Activated CD4-positive, alpha-beta T cell treated with anti-CD3 and anti-CD28 coated beads, Interleukin-2, Interleukin-4, amounts not matched to agents 100 ng/mL and 50 ng/mL, durations not matched to agents 16 hours and 8 hours (primary cell): ENCODE data around the gene PIP5K1B.
"Not testable (repeated sequence)": the region's sequence is repeated elsewhere in the genome, so short reads cannot be mapped to it uniquely, and the experiment has no call there.

Source experiments
- DNase-seq: peaks from one replicate; pipeline ENCODE4 v3.0.0-alpha.2; 2020; ENCODE audit warnings: low spot score

Gene PIP5K1B, protein sequence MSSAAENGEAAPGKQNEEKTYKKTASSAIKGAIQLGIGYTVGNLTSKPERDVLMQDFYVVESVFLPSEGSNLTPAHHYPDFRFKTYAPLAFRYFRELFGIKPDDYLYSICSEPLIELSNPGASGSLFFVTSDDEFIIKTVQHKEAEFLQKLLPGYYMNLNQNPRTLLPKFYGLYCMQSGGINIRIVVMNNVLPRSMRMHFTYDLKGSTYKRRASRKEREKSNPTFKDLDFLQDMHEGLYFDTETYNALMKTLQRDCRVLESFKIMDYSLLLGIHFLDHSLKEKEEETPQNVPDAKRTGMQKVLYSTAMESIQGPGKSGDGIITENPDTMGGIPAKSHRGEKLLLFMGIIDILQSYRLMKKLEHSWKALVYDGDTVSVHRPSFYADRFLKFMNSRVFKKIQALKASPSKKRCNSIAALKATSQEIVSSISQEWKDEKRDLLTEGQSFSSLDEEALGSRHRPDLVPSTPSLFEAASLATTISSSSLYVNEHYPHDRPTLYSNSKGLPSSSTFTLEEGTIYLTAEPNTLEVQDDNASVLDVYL

GRCh38 chr9:68704814-68705530 lies at the start of gene PIP5K1B:
Gene PIP5K1B (plus strand): TSS chr9:68705240. CDS start chr9:68822615, 117,375 bp downstream.
- DNase-seq, result peak; percentile 70

- no peak for DNase-seq
Measured at GRCh38 chr9:68664036-68664435, 41.0 kb upstream of the PIP5K1B start.

DNA sequence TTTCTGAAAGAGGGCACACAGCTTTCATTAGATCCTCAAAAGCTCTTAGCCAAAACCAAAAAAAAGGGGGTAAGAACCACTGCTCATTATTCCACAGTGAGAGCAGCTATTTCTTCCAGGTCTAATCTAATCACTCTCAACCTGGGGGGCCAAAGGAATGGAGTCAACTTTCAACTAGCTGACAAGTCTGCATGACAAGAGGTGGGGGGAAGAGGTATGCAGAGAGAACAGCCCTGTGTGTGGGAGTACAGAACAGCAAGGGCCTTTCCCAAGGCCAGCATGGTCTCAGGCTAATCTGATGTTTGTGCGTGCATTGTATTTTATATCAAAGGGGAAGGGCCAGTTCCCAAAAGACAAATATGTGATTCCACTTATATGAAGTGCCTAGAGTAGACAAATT lies 36.9 kb upstream of the PIP5K1B start:
- no peak for DNase-seq

GRCh38 chr9:68669218-68669617 lies 35.8 kb upstream of the PIP5K1B start:
- no peak for DNase-seq

GRCh38 chr9:68672215-68672614 lies 32.8 kb upstream of the PIP5K1B start:
- DNase-seq, result no peak

DNA sequence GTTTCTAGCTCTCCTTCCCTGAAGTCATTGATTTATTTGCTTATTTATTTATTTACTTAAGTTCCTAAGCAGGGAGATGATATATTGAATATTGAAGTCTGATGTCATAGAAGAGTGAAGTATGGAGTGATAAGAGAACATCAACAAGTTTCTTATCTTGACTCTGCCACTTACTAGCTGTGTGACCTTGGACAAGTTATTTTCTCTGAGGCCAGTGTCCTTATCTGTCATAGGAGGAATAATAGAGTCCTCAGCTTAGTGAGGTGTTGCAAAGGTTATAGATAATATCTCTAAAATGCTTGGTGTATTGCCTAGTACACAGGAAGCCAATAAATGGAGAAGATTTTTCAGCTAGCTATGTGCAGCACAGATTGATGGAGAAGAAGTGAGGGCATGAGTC lies 32.4 kb upstream of the PIP5K1B start:
- no peak for DNase-seq

- DNase-seq, result no peak
Measured at GRCh38 chr9:68678430-68678829, 26.6 kb upstream of the PIP5K1B start.

- DNase-seq, result no peak
Measured at GRCh38 chr9:68683433-68683832, 21.6 kb upstream of the PIP5K1B start.

GRCh38 chr9:68685213-68685612 lies 19.8 kb upstream of the PIP5K1B start:
- no peak for DNase-seq

DNA sequence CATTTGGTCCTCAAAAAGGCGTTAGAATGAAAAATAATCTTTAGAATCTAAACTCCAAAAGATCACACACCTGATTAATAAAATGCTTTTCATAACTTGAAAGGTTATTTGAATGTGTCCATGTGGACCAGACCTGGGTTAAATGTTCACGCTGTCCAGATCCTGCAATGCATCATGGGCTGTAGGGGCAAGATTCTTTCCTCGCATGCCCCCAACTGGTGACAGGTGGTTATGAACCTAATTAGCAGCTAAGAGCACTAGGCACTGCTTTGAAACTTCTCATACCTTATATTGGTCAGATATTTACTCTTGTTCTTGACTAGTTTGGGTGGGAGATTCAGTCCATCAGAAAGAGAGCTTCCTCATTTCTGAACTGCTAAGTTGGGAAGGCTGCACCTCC lies 19.3 kb upstream of the PIP5K1B start:
- peak; percentile 45 for DNase-seq

GRCh38 chr9:68690088-68690487 lies 15.0 kb upstream of the PIP5K1B start:
- no peak for DNase-seq

DNA sequence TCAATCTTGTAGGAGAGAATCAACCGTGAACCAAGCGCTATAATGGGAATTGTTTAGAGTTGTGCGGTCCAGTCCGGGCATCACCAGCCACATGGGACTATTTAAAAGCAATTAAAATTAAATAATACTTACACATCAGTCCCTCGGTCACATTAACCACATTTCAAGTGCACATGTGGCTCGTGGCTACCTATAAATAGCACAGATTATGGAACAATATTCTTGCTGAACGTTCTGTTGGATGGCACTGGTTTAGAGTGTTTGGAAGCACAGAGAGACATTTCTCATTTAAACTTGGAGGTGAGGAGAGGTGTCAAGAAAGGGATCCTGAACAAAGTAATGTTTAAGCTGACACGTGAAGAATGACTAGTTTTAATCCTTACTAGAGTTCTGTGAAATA lies 12.5 kb upstream of the PIP5K1B start:
- DNase-seq, result no peak

GRCh38 chr9:68694125-68694524 lies 10.9 kb upstream of the PIP5K1B start:
- DNase-seq, result no peak

DNA sequence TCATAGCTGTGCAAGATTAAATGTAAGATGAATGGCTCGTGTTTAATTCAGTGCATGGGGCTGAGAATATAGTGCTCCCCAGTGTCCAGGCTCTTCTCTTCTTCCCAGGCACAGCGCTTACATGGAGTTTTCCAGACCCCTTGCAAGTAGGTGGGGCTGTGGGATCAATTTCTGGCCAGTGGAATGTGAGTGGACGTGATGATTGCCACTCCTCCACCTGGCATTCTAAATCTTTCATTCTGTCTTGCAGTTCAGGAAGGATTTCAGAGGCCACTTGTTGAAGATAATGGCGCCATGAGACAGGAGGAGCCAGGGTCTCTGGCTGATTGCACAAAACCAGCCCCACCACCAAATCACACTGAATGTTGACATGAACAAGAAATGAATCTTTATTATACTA lies 7.2 kb upstream of the PIP5K1B start:
- DNase-seq, result no peak

DNA sequence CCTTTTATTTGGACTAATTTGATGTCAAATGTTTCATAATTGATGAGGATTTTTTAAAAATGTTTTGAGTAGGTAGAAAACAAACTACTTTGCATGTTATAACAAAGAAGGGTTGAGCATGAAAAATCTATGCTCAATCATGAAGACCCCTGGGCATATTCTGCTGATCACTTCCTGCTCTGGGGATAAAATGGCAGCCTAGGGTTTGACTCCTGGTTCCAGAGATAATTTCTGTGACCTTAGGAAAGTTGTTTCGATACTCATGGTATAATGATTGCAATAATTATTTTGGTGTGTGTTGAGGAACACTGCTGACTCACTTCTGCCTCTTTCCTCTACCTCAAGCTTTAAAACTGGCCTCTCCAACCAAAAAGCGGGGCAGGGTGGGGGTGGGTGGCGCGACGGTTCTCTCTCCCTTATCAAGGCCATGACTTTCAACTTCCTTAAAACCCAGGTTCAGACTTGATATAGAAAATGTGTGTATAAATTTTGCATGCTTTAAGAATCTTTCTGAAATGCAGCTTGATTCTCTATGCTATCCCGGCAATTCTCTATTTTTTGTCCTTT lies 6.0 kb upstream of the PIP5K1B start:
- DNase-seq, result no peak

DNA sequence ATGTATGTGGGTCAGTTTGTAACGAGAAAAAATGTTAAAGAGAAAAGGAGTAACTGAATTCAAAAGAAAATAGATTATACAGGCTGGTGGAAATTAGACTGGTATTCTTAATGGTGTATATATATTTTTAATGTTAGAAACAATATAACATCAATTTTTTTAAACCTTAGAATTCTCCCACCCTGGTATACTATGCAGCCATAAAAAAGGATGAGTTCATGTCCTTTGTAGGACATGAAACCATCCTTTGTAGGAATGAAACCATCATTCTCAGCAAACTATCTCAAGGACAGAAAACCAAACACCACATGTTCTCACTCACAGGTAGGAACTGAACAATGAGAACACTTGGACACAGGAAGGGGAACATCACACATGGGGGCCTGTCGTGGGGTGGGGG lies 5.4 kb upstream of the PIP5K1B start:
- not testable (repeated sequence) for DNase-seq

DNA sequence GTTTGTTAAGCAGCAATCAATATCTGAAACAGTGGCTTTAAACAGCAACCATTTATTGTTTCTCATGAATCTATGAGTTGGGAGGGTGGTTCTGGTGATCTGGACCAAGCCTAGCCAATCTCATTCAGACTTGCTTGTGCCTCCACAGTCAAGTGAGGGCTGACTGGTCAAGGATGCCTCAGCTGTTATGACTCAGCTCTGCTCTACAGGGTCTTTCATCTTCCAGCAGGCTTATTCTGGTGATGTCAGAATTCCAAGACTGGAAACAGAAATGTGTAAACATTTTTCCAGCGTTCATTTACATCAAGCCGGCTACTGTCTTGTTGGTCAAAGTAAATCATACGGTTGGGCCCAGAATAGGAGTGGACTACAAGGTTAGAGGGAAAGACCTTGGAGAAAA lies 2.5 kb upstream of the PIP5K1B start:
- no peak for DNase-seq

DNA sequence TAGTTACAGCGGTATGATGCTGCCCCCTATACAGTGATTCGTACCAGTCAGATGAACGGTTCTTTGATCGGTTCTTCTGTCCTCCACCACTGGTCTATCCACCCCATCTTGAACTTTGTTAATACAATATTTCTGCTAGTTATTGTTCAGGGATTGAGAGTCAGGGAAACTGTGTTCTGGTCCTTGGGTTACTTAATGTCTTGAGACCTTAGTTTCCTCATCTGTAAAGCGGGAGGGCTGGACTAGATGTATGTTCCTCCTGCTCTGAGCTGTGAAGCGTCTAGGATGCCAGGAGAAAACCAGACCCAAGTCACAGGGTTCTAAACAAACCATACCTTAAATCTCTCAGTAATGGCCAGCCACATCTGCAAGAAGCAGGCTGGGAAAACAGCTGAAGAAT lies 1.4 kb upstream of the PIP5K1B start:
- no peak for DNase-seq

DNA sequence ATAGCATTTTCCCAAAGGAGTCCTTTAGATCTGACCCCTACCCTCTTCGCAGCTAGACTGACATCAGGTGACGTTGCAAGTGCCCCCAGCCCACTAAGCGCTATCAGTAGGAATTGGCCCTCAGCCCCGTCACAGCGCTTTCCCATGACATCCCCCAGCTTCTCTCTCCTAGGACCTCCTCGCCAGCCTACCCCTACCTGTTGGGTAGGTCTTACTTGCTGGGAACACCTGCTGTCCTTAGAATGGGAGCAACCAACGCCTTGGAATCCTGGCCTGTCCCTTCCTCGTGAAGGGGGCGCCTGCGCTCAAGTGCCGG lies 584 bp upstream of the PIP5K1B start:
- no peak for DNase-seq

GRCh38 chr9:68705531-68706362 lies 707 bp downstream of the PIP5K1B start:
- no peak for DNase-seq

- no peak for DNase-seq
Measured at GRCh38 chr9:68706363-68707201, 1.5 kb downstream of the PIP5K1B start.
